ENCODE results near the gene PRICKLE2.

DNA sequence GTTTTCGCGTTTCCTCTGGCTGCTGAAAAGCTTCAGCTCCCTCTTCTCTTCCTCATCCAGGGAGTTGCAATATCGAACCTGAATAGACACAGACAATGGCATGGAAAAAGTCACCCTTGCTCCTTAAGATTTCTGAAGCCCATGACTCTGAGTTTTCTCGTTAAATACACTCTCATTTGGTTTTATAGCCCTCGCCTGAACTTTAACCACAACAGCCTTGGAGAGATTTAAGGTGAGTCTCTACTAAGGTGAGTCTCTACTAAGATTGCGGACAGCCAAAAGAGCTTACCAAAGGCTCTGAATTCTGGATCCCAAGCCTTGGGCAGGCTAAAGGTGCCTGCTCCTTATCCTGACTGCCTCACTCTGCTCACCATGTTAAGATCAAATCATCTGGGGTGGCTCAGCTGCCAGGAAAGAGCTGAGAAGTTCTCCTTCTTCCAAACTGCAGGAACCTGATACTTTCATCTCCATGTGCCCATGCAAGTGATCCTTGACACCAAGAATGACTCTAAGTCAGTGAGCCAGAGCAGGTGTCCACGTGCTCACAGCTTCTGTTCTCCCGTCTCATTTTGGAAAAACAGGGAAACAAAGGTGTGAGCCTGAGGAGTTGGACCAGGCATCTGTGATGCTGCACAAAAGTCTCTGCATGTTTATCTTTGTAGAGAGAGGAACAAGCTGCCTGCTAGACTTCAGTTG lies 65.1 kb downstream of the PRICKLE2 start:
- TF ChIP-seq EP300 (IDR thresholded peaks at IDR 0.05; ENCODE audit: borderline replicate concordance in 1 of 2, control insufficient read depth in 1 of 2, low read depth in 2 of 2, low read length in 2 of 2), result no peak
- no peak for TF ChIP-seq MYC (IDR thresholded peaks at IDR 0.05; ENCODE audit: insufficient read depth, insufficient read length, insufficient replicate concordance, low read length, severe bottlenecking)
- TF ChIP-seq POLR2A (IDR thresholded peaks at IDR 0.05; ENCODE audit: low read depth, low read length), result no peak
- TF ChIP-seq, protein P1, sequence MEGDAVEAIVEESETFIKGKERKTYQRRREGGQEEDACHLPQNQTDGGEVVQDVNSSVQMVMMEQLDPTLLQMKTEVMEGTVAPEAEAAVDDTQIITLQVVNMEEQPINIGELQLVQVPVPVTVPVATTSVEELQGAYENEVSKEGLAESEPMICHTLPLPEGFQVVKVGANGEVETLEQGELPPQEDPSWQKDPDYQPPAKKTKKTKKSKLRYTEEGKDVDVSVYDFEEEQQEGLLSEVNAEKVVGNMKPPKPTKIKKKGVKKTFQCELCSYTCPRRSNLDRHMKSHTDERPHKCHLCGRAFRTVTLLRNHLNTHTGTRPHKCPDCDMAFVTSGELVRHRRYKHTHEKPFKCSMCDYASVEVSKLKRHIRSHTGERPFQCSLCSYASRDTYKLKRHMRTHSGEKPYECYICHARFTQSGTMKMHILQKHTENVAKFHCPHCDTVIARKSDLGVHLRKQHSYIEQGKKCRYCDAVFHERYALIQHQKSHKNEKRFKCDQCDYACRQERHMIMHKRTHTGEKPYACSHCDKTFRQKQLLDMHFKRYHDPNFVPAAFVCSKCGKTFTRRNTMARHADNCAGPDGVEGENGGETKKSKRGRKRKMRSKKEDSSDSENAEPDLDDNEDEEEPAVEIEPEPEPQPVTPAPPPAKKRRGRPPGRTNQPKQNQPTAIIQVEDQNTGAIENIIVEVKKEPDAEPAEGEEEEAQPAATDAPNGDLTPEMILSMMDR (IDR thresholded peaks at IDR 0.05 in 2 of 3, conservative IDR thresholded peaks at IDR 0.05 in 1 of 3; ENCODE audit: control insufficient read depth in 2 of 3, extremely low read depth in 1 of 3, insufficient read depth in 1 of 3, low read depth in 3 of 3, low read length in 3 of 3), result no peak
- TF ChIP-seq ATF7 (IDR thresholded peaks at IDR 0.05; ENCODE audit: low read depth), result no peak
- TF ChIP-seq, protein P2, sequence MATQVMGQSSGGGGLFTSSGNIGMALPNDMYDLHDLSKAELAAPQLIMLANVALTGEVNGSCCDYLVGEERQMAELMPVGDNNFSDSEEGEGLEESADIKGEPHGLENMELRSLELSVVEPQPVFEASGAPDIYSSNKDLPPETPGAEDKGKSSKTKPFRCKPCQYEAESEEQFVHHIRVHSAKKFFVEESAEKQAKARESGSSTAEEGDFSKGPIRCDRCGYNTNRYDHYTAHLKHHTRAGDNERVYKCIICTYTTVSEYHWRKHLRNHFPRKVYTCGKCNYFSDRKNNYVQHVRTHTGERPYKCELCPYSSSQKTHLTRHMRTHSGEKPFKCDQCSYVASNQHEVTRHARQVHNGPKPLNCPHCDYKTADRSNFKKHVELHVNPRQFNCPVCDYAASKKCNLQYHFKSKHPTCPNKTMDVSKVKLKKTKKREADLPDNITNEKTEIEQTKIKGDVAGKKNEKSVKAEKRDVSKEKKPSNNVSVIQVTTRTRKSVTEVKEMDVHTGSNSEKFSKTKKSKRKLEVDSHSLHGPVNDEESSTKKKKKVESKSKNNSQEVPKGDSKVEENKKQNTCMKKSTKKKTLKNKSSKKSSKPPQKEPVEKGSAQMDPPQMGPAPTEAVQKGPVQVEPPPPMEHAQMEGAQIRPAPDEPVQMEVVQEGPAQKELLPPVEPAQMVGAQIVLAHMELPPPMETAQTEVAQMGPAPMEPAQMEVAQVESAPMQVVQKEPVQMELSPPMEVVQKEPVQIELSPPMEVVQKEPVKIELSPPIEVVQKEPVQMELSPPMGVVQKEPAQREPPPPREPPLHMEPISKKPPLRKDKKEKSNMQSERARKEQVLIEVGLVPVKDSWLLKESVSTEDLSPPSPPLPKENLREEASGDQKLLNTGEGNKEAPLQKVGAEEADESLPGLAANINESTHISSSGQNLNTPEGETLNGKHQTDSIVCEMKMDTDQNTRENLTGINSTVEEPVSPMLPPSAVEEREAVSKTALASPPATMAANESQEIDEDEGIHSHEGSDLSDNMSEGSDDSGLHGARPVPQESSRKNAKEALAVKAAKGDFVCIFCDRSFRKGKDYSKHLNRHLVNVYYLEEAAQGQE (IDR thresholded peaks at IDR 0.05; ENCODE audit: low read depth, low read length), result no peak
- TF ChIP-seq ESRRA (IDR thresholded peaks at IDR 0.05; ENCODE audit: low read length), result no peak
- TF ChIP-seq, protein P3, sequence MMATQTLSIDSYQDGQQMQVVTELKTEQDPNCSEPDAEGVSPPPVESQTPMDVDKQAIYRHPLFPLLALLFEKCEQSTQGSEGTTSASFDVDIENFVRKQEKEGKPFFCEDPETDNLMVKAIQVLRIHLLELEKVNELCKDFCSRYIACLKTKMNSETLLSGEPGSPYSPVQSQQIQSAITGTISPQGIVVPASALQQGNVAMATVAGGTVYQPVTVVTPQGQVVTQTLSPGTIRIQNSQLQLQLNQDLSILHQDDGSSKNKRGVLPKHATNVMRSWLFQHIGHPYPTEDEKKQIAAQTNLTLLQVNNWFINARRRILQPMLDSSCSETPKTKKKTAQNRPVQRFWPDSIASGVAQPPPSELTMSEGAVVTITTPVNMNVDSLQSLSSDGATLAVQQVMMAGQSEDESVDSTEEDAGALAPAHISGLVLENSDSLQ (IDR thresholded peaks at IDR 0.05), result no peak

All from GM12878 (cell line).